Measurements from ENCODE around the gene STK39. TPM values are rescaled to one million over a fixed set of nuclear protein-coding genes. Genes with fewer than 3 reads are reported as not detected.

Gene STK39
- total RNA-seq, 1 donor from 2014 or later, result 14.3 TPM

DNA sequence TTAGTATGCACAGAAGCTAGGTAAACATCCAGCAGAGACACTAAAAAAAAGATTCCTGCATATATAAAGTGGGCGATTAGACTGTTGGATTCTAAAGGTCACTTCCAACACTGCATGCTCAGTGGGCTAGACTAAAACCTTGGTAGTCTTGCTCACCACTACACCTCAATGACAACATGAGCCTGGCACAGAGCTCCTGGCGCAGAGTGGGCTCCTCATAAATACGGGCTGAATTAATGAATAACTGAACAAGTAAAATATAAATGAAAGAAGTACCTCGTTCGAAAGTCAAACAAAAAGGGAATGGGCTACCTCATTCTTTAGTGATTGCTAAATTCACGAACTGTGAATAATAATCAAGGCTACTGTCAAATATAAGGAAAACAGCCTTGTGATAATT lies 185.3 kb downstream of the STK39 start:
- Mint-ChIP-seq H3K27me3 (ENCODE audit: unreplicated experiment) (peaks cover 2% of the 10 kb centered on the region), H3K27ac (ENCODE audit: unreplicated experiment) (no peak overlapping the region), H3K4me1 (ENCODE audit: unreplicated experiment) (no peaks in the 10 kb centered on the region), H3K9me3 (ENCODE audit: unreplicated experiment) (no peaks in the 10 kb centered on the region), H3K4me3 (ENCODE audit: unreplicated experiment) (no peak overlapping the region), H3K36me3 (ENCODE audit: low read depth, unreplicated experiment) (no peaks in the 10 kb centered on the region)
- no peak for DNase-seq (ENCODE audit: low spot score)
- TF ChIP-seq CTCF (IDR thresholded peaks at IDR 0.05; ENCODE audit: unreplicated experiment), result no peak

DNA sequence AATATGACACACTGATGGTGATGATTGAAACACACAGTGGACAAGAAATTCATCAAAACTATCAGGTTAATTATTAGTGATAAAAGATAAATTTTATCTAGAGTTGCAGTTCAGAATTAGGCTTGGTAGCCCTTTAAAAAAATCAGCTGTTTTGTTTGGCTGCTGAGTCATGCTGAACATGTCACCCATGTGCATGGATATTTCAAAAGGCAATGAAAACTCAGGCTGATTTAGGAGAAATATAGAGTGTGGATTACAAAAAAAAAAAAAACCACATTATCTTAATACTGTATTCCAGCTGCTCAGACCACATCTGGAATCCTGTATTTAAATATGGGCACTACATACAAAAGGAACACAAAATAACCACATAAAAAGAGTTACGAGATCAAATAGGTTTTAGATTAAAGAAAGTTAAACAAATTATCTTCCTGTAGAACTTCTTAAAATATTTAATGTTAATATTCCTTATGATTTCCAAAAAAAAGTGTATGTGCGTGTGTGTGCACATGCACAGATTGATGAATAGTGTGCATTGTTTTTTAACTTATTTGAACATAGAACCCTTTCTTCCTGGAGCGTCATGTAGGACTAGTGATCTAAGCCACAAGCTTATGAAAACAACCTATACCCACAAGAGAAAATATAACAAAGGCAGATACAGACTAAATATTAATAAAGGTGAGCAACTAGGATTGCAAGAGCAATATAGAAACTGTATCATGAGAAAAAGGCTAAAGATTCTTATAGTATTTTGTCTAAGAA lies 186.2 kb downstream of the STK39 start:
- Mint-ChIP-seq H3K27ac (ENCODE audit: unreplicated experiment) (no peak overlapping the region), H3K36me3 (ENCODE audit: low read depth, unreplicated experiment) (no peaks in the 10 kb centered on the region), H3K4me1 (ENCODE audit: unreplicated experiment) (no peaks in the 10 kb centered on the region), H3K9me3 (ENCODE audit: unreplicated experiment) (no peaks in the 10 kb centered on the region), H3K27me3 (ENCODE audit: unreplicated experiment) (peaks cover 2% of the 10 kb centered on the region), H3K4me3 (ENCODE audit: unreplicated experiment) (no peak overlapping the region)
- DNase-seq (ENCODE audit: low spot score), result no peak
- no peak for TF ChIP-seq CTCF (IDR thresholded peaks at IDR 0.05; ENCODE audit: unreplicated experiment)

DNA sequence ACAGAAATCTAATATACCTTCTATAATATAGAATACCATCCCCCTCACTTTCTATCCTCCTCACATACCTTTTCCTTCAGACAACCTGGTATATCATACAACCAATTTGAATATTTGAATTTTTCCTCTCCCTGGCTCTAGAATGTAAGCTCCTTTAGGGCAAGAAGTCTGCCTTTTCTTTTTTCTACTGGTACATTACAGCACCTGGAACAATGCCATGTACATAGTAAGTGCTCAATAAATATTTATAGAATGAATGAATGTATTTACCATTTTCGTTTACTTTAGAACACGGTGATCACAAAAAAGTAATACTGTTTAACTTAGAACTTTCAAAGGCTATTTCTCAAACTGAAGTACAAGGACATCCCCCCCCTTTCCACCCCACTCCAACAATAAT lies 187.6 kb downstream of the STK39 start:
- DNase-seq (ENCODE audit: low spot score), result no peak
- Mint-ChIP-seq H3K4me1 (ENCODE audit: unreplicated experiment) (peaks cover 2% of the 10 kb centered on the region), H3K36me3 (ENCODE audit: low read depth, unreplicated experiment) (no peaks in the 10 kb centered on the region), H3K27ac (ENCODE audit: unreplicated experiment) (no peak overlapping the region), H3K4me3 (ENCODE audit: unreplicated experiment) (no peak overlapping the region), H3K9me3 (ENCODE audit: unreplicated experiment) (no peaks in the 10 kb centered on the region), H3K27me3 (ENCODE audit: unreplicated experiment) (peaks cover 2% of the 10 kb centered on the region)
- no peak for TF ChIP-seq CTCF (IDR thresholded peaks at IDR 0.05; ENCODE audit: unreplicated experiment)

GRCh38 chr2:168058675-168059074 lies 188.7 kb downstream of the STK39 start:
- no peak for DNase-seq (ENCODE audit: low spot score)
- Mint-ChIP-seq H3K4me1 (ENCODE audit: unreplicated experiment) (peaks cover 5% of the 10 kb centered on the region), H3K9me3 (ENCODE audit: unreplicated experiment) (no peaks in the 10 kb centered on the region), H3K27me3 (ENCODE audit: unreplicated experiment) (peaks cover 3% of the 10 kb centered on the region), H3K36me3 (ENCODE audit: low read depth, unreplicated experiment) (no peaks in the 10 kb centered on the region), H3K27ac (ENCODE audit: unreplicated experiment) (no peak overlapping the region), H3K4me3 (ENCODE audit: unreplicated experiment) (no peak overlapping the region)
- no peak for TF ChIP-seq CTCF (IDR thresholded peaks at IDR 0.05; ENCODE audit: unreplicated experiment)

GRCh38 chr2:168056242-168056787 lies 191.1 kb downstream of the STK39 start:
- peaks cover 5% of the 10 kb centered on the region for H3K4me1 Mint-ChIP-seq (ENCODE audit: unreplicated experiment)
- H3K4me3 Mint-ChIP-seq (ENCODE audit: unreplicated experiment), result no peak overlapping the region
- TF ChIP-seq CTCF (IDR thresholded peaks at IDR 0.05; ENCODE audit: unreplicated experiment), result no peak
- no peak for DNase-seq (ENCODE audit: low spot score)
- no peaks in the 10 kb centered on the region for H3K9me3 Mint-ChIP-seq (ENCODE audit: unreplicated experiment)
- H3K27ac Mint-ChIP-seq (ENCODE audit: unreplicated experiment), result no peak overlapping the region
- H3K27me3 Mint-ChIP-seq (ENCODE audit: unreplicated experiment), result peaks cover 2% of the 10 kb centered on the region
- no peaks in the 10 kb centered on the region for H3K36me3 Mint-ChIP-seq (ENCODE audit: low read depth, unreplicated experiment)
